GM12878 (cell line): ENCODE results near the gene GCA. TPM values are rescaled to one million over a fixed set of nuclear protein-coding genes. Genes with fewer than 3 reads are reported as not detected.

ENCODE experiments used
- CTCF ChIP-seq, 3 experiments: IDR thresholded peaks in 2 of 3; conservative IDR thresholded peaks in 1 of 3; 2 replicates each; pipeline ENCODE4 v1.5.1; 2011; ENCODE audit warnings: low read depth in 3 of 3, low read length in 3 of 3, mild to moderate bottlenecking in 3 of 3, control low read depth in 2 of 3, moderate library complexity in 2 of 3, inconsistent platforms in 1 of 3, mixed read lengths in 1 of 3; ENCODE audit not compliant: control insufficient read depth in 2 of 3, insufficient read depth in 1 of 3; ENCODE audit errors: extremely low read depth in 1 of 3
- HDAC6 ChIP-seq: fragments of 200-600 bp; sonication (generic); IDR thresholded peaks from one replicate; pipeline ENCODE4 v1.8.0; 2017; ENCODE audit warnings: antibody characterized with exemption; ENCODE audit not compliant: unreplicated experiment
- IRF4 ChIP-seq: IDR thresholded peaks from 2 replicates; pipeline ENCODE4 v1.6.1; 2011; ENCODE audit warnings: low read depth, low read length
- IRF5 ChIP-seq: fragments of 450-650 bp; IDR thresholded peaks from 2 replicates; pipeline ENCODE4 v1.6.1; 2017; ENCODE audit warnings: borderline replicate concordance
- LARP7 ChIP-seq: fragments of 450-650 bp; IDR thresholded peaks from 2 replicates; pipeline ENCODE4 v1.6.1; 2017; ENCODE audit warnings: mild to moderate bottlenecking
- NFXL1 ChIP-seq: fragments of 450-650 bp; IDR thresholded peaks from 2 replicates; pipeline ENCODE4 v1.6.1; 2017; ENCODE audit warnings: antibody characterized with exemption, mild to moderate bottlenecking, borderline replicate concordance
- PBX3 ChIP-seq: IDR thresholded peaks from 2 replicates; pipeline ENCODE4 v1.6.1; 2011; ENCODE audit warnings: mild to moderate bottlenecking, low read depth, low read length, moderate library complexity; ENCODE audit not compliant: insufficient replicate concordance
- RCOR1 ChIP-seq: conservative IDR thresholded peaks from 2 replicates; pipeline ENCODE4 v1.6.1; 2012; ENCODE audit warnings: low read depth, low read length, improper control_type of control experiment
- SP1 ChIP-seq: IDR thresholded peaks from one replicate; pipeline ENCODE4 v1.6.1; 2011; ENCODE audit warnings: low read depth, low read length
- ZNF592 ChIP-seq: fragments of 450-650 bp; IDR thresholded peaks from 2 replicates; pipeline ENCODE4 v1.6.1; 2017; ENCODE audit warnings: mild to moderate bottlenecking, moderate library complexity
- polyA plus RNA-seq, 11 experiments: library from polyadenylated mRNA; depleted of rRNA in 4 of 11; unstranded in 6 of 11; stranded (reverse) in 5 of 11; fragments of >200 nt; fragmentation: Nextera tagmentation in 4 of 11; fragmentation: Illumina TruSeq in 1 of 11; extraction: Ambion mirVana in 4 of 11; extraction: Trizol in 1 of 11; gene quantifications; 1 replicate in 1 of 11; 2 replicates in 10 of 11; pipeline versions ENCODE4 v1.2.1 to v1.2.3, GENCODE V29; 2011 to 2016; ENCODE audit warnings: inconsistent platforms in 2 of 11, missing spikeins in 2 of 11, low read depth in 1 of 11
- total RNA-seq, 4 experiments: library from RNA; depleted of rRNA in 3 of 4; stranded (reverse); fragments of >200 nt in 3 of 4; fragmentation: Illumina TruSeq in 1 of 4; extraction: Trizol in 1 of 4; gene quantifications; 2 replicates each; pipeline versions ENCODE4 v1.2.1 to v1.2.3, GENCODE V29; 2013 to 2021
- TF ChIP-seq, protein P1 (sequence below): fragments of 450-650 bp; IDR thresholded peaks from 2 replicates; pipeline ENCODE4 v1.6.1; 2017; ENCODE audit warnings: mild to moderate bottlenecking, low read depth, inconsistent platforms; ENCODE audit not compliant: poor library complexity, severe bottlenecking

The GCA gene
- total and polyA plus RNA-seq, 10 of the 15 experiments (the other 5 are each of a cell fraction or from before 2014, with no cell fraction given): 20.6 to 81.9 (median 32.0) TPM

DNA sequence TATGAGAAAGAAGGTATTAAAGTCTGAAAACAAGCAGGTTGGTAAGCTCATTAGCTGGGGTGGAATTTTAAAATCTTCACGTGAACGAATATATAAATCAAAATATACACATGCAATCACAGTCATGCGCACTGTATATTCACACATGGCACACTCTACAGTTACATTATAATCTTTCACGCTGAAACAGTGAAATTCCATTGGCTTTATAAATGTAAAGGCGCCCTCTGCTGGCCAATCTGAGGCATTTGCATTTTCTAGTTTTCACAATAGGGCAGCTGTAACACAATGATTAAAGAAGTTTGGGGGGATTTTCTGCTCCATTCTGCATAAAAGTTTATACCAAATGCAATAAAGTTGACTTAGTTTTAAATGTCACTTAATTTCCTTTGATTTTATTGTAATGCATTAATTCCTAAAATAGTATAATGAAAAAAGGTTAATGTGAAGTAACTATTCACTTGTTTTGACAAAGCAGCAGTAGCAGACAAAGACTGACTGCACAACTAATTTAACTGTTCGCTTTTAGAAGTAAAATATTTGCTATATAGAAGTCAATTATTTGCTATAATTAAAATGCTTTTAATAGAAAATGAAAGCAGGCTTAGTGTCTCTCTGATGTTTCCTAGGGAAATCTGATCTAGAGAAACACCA is 42.7 kb upstream of the GCA start (continued):
- no peak for TF ChIP-seq IRF5
- TF ChIP-seq HDAC6: no peak
- no peak for TF ChIP-seq RCOR1
- no peak for TF ChIP-seq NFXL1
- TF ChIP-seq CTCF (IDR thresholded peaks at IDR 0.05 in 2 of 3, conservative IDR thresholded peaks at IDR 0.05 in 1 of 3; ENCODE audit: control insufficient read depth in 2 of 3, extremely low read depth in 1 of 3, insufficient read depth in 1 of 3, low read depth in 3 of 3, low read length in 3 of 3): peak; percentile 57 to 83 (median 79)
- TF ChIP-seq ZNF592: no peak
- no peak for TF ChIP-seq PBX3
- TF ChIP-seq, protein P1, sequence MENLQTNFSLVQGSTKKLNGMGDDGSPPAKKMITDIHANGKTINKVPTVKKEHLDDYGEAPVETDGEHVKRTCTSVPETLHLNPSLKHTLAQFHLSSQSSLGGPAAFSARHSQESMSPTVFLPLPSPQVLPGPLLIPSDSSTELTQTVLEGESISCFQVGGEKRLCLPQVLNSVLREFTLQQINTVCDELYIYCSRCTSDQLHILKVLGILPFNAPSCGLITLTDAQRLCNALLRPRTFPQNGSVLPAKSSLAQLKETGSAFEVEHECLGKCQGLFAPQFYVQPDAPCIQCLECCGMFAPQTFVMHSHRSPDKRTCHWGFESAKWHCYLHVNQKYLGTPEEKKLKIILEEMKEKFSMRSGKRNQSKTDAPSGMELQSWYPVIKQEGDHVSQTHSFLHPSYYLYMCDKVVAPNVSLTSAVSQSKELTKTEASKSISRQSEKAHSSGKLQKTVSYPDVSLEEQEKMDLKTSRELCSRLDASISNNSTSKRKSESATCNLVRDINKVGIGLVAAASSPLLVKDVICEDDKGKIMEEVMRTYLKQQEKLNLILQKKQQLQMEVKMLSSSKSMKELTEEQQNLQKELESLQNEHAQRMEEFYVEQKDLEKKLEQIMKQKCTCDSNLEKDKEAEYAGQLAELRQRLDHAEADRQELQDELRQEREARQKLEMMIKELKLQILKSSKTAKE: no peak
- no peak for TF ChIP-seq LARP7
- TF ChIP-seq SP1: no peak
- TF ChIP-seq IRF4: no peak
